ENCODE results near the gene R3HDM4. TPM values are rescaled to one million over a fixed set of nuclear protein-coding genes. Genes with fewer than 3 reads are reported as not detected.

The R3HDM4 gene
- 35.1 and 38.0 TPM in 2 replicates for total RNA-seq

DNA sequence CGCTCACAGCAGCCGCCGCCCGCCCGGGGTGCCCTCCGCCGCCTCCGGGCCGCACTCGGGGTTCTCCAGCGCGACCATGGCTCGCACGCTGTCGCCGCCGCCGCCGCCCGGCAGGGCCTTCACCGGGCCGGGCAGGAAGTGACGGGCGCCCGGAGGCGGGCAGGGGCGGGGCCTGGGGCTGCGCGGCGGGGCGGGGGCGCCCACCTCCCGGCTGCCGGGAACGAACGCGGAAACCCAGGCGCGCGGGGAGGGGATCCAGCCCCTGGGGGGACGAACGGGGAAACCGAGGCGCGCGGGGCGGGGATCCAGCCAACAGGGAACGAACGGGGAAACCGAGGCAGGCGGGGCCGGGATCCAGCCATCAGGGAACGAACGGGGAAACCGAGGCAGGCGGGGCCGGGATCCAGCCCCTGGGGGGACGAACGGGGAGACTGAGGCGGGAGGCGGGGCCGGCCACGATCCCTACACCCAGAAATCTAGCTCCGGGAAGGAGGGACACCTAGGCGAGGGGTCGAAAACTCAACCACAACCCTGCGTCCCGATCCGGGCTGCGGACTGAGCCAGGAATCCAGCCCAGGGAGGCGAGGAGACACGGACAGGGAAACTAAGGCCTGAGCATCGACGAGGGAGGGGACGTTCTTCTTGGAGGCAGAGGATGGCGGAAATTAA is at the start of gene R3HDM4:
R3HDM4 (minus strand) TSS at position 140 of the 669 bp plus-strand sequence; CDS start at position 78, 62 bp downstream.

DNA sequence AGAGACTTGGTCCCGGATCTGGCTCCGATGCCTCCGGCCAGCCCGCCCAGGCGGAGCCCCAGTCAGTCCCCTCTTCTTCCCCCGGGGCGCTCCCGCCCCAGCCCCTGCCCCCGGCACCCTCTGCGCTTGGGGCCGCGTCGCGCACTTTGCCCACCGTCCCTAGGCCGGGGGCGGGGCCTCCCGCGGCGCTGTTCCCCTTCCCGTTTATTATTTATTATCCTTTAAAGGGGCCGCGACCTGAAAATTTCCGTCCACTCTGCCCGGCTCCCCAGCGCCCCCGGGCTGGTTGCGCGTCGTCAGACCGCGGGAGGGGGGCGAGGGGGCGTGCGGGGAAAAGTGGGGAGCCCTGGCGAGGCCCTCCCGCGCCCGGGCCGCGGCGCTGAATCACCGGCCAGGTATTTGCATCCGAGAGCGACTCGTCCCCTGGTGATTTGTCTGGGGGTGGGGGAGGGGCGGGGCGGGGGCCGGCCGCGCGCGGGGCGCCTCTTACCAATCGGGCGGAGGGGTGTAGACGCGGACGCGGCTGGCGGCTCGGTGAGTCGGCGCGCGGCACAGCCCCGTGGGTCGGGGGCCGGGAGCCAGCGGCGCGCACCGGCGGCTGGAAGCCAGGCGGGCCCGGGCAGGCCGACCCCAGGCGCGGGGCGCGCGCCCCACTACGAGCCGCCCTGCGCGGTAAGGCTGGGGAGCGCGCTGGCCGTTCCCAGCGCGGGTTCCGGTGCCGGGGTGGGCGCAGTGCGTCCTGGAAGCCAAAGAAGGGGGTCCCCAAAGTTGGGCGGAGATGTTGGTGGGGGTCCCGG is 12.7 kb upstream of the R3HDM4 start, which contains the start of gene ARID3A:
ARID3A (plus strand) TSS at position 510 of the 797 bp plus-strand sequence. CDS start 3,494 bp downstream, outside the sequence.

DNA sequence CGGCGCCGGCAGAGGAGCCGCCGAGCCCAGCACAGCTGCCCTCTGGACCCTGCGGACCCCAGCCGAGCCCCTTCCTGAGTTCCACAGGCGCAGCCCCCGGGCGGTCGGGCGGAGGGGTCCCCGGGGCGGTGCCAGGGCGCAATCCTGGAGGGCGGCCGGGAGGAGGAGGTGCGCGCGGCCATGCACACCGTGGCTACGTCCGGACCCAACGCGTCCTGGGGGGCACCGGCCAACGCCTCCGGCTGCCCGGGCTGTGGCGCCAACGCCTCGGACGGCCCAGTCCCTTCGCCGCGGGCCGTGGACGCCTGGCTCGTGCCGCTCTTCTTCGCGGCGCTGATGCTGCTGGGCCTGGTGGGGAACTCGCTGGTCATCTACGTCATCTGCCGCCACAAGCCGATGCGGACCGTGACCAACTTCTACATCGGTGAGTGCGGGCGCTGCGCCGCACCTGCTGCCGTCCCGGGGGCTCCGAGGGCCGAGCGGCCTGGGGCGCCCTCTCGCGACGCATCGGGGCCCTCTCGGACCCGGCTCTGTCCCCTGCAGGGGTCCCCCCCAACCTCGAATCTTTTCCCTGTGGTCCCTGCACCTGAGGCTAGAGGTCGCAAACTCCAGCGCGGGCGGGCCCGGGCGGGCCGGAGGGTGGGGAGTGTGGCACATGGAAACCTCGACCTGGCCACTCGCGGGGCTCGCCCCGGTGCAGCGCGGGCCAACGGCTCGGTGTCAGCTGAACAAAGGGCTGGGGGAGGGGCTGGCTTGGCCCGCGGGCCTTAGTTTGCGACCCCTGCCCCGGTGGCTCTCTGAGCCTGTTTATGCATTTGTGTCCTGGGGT is 4.5 kb upstream of the R3HDM4 start, which contains the start of gene KISS1R:
KISS1R (plus strand) TSS at position 11 of the 829 bp plus-strand sequence; CDS start at position 181, 170 bp downstream.

DNA sequence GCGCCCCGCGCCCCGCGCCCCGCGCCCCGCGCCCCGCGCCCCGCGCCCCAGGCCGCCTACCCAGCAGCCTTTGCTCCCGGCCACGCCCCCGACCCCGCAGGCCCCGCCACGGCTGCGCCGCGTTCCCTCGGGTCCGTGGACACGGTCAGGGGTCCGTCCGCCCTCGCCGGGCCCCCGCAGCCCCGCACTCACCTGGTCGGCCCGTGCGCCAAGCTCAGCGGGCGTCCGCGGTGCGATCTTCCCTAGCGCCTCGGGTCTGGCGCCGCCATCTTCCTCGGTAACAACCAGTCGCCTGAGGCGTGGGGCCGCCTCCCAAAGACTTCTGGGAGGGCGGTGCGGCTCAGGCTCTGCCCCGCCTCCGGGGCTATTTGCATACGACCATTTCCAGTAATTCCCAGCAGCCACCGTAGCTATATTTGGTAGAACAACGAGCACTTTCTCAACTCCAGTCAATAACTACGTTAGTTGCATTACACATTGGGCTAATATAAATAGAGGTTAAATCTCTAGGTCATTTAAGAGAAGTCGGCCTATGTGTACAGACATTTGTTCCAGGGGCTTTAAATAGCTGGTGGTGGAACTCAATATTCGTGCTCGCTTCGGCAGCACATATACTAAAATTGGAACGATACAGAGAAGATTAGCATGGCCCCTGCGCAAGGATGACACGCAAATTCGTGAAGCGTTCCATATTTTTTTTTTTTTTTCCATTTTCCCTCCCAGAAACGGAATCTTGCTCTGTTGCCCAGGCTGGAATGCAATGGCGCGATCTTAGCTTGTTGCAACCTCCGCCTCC is 19.9 kb downstream of the R3HDM4 start, which contains the start of the genes MED16 and RNU6-9:
MED16 (minus strand) TSS at position 294 of the 796 bp plus-strand sequence. CDS start 2,056 bp downstream, outside the sequence.
RNU6-9 (plus strand) TSS at position 591 of the 796 bp plus-strand sequence.

DNA sequence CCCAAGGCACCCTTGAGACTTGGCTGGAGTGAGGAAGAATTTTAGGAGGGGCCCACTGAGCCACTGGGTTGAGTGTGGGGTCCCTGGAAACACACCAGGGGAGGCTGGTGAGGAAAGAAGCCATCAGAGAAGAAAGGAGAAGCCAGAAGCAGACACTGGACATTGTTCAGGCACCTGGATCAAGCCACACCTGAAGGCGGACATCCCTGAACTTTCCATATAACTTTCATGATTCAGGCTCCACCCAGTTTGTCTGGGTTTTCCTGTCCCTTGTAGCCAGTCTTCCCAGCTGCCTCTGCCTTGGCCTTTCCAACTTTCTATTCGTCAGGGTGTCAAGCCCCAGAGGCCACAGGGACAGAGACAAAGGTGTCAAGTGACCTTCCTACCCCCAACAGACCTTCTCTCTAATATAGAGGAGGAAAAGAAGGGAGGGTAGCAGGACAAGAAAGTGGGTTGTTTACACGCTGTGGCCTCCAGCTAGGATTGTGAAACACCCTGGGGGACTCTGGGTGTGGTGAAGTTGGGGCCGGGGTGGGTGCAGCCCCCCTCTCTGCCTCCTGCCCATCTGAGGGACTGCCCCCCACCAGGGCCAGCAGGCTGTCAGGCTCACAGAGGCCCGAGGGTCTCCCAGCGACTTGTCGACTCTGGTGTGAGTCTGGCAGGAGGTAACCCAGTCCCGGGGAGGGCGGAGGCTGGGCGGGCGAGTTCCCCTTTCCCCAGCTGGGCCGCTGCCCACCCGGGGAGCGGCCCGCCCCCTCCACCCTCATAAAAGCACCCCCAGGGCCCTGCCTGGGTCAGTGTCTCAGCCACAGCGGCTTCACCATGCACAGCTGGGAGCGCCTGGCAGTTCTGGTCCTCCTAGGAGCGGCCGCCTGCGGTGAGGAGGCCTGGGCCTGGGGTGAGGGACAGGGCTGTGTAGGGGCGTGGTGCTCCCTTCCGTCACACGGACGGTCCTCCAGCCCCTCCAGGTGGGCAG is 53.9 kb downstream of the R3HDM4 start, which contains the start of gene CFD:
CFD (plus strand) TSS at position 797 of the 976 bp plus-strand sequence; CDS start at position 823, 26 bp downstream.

DNA sequence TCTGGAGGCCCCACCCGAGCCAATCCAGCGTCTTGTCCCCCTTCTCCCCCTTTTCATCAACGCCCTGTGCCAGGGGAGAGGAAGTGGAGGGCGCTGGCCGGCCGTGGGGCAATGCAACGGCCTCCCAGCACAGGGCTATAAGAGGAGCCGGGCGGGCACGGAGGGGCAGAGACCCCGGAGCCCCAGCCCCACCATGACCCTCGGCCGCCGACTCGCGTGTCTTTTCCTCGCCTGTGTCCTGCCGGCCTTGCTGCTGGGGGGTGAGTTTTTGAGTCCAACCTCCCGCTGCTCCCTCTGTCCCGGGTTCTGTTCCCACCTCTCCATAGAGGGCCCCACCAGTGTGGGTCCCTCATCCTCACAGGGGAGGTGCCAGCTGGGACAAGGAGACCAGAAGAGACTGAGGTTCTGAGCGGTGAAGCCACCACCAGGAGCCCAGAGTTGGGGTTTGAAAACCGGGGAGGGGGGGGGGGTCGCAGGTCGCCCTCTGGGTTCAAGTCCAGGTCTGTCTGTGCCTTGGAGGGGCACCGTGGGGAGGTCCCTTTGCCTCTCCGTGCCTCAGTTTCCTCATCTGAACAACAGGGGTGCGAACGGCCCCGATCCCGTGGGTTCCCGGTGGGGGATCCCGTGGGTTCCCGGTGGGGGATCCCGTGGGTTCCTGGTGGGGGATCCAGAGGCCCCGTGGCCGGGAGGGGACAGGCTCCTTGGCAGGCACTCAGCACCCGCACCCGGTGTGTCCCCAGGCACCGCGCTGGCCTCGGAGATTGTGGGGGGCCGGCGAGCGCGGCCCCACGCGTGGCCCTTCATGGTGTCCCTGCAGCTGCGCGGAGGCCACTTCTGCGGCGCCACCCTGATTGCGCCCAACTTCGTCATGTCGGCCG is 60.6 kb downstream of the R3HDM4 start, which contains the start of gene ELANE:
ELANE (plus strand) TSS at position 168 of the 878 bp plus-strand sequence; CDS start at position 194, 26 bp downstream.

Other genes with a start within 250 kb of the R3HDM4 start
- gene FSTL3, start 236.8 kb downstream of the R3HDM4 start, total RNA-seq = 81.8 and 89.3 TPM in 2 replicates
- not detected in 2 replicates for gene PRSS57, start 217.8 kb downstream of the R3HDM4 start, total RNA-seq
- 9.2 and 10.1 TPM in 2 replicates for gene PALM, start 204.3 kb downstream of the R3HDM4 start, total RNA-seq
- under 0.01 TPM in 1 of 2 replicates, not detected in the other for gene MISP, start 162.1 kb downstream of the R3HDM4 start, total RNA-seq
- 229 and 250 TPM in 2 replicates for gene PTBP1, start 115.8 kb downstream of the R3HDM4 start, total RNA-seq
- 3.4 and 4.7 TPM in 2 replicates for gene PLPPR3, start 91.3 kb downstream of the R3HDM4 start, total RNA-seq
- gene AZU1, start 85.4 kb downstream of the R3HDM4 start, total RNA-seq = not detected in 2 replicates
- not detected in 2 replicates for gene PRTN3, start 72.2 kb downstream of the R3HDM4 start, total RNA-seq
- gene ELANE, start 60.9 kb downstream of the R3HDM4 start, total RNA-seq = 0.15 and 0.50 TPM in 2 replicates
- 7.0 and 7.6 TPM in 2 replicates for gene CFD, start 53.6 kb downstream of the R3HDM4 start, total RNA-seq
- 48.6 and 50.4 TPM in 2 replicates for gene MED16, start 20.0 kb downstream of the R3HDM4 start, total RNA-seq
- not detected in 2 replicates for gene RNU6-9, start 19.7 kb downstream of the R3HDM4 start, total RNA-seq
- not detected in 2 replicates for gene KISS1R, start 4.1 kb upstream of the R3HDM4 start, total RNA-seq
- 6.7 and 8.7 TPM in 2 replicates for gene ARID3A, start 12.8 kb upstream of the R3HDM4 start, total RNA-seq
- 80.5 and 86.7 TPM in 2 replicates for gene WDR18, start 71.1 kb upstream of the R3HDM4 start, total RNA-seq
- gene GRIN3B, start 87.2 kb upstream of the R3HDM4 start, total RNA-seq = 0.17 and 3.1 TPM in 2 replicates
- gene TMEM259, start 107.9 kb upstream of the R3HDM4 start, total RNA-seq = 115 and 128 TPM in 2 replicates
- gene RNU6-2, start 108.3 kb upstream of the R3HDM4 start, total RNA-seq = not detected in 2 replicates
- gene CNN2, start 113.4 kb upstream of the R3HDM4 start, total RNA-seq = 303 and 326 TPM in 2 replicates
- 2.8 and 3.0 TPM in 2 replicates for gene ABCA7, start 126.9 kb upstream of the R3HDM4 start, total RNA-seq
- 0.59 and 2.9 TPM in 2 replicates for gene ARHGAP45, start 153.9 kb upstream of the R3HDM4 start, total RNA-seq
- gene POLR2E, start 182.2 kb upstream of the R3HDM4 start, total RNA-seq = 300 TPM in 2 replicates
- gene GPX4, start 190.8 kb upstream of the R3HDM4 start, total RNA-seq = 672 and 674 TPM in 2 replicates